Natural killer cell (primary cell): ENCODE measurements around the gene P2RX3. TPM values are rescaled to one million over a fixed set of nuclear protein-coding genes. Genes with fewer than 3 reads are reported as not detected.

ENCODE experiments used
- ATAC-seq, 3 donors: fragments of 150-1000 bp in 2 of 3; fragments of 200-7000 bp in 1 of 3; cut with Tn5 transposase; 1 replicate in 1 of 3; 2 replicates in 2 of 3; pipeline ENCODE4 v1.10.0; 2021; ENCODE audit warnings: mild to moderate bottlenecking in 2 of 3, moderate library complexity in 2 of 3
- DNase-seq, 2 donors: peaks; one replicate each; pipeline versions ENCODE4 v3.0.0 to v3.0.0-alpha.2; 2013 to 2021; ENCODE audit warnings: mixed read lengths in 1 of 2
- H3K27ac ChIP-seq: one replicate; pipeline ENCODE4 v1.5.1; 2013; ENCODE audit warnings: mild to moderate bottlenecking, low read length
- H3K27me3 ChIP-seq: one replicate; pipeline ENCODE4 v1.6.1; 2013; ENCODE audit warnings: low read length; ENCODE audit not compliant: control insufficient read depth, insufficient read depth
- H3K36me3 ChIP-seq: one replicate; pipeline ENCODE4 v1.6.1; 2013; ENCODE audit warnings: low read length; ENCODE audit not compliant: control insufficient read depth, insufficient read depth
- H3K4me1 ChIP-seq: one replicate; pipeline ENCODE4 v1.6.1; 2013; ENCODE audit warnings: low read length; ENCODE audit not compliant: control insufficient read depth, insufficient read depth
- H3K4me3 ChIP-seq: one replicate; pipeline ENCODE4 v1.5.1; 2013; ENCODE audit warnings: low read length
- H3K9me3 ChIP-seq: one replicate; pipeline ENCODE4 v1.6.1; 2013; ENCODE audit warnings: low read length; ENCODE audit not compliant: control insufficient read depth, insufficient read depth
- H3K27ac Mint-ChIP-seq, 2 donors: one replicate each; pipeline ENCODE4 v1.8.0; 2022; ENCODE audit warnings: mild to moderate bottlenecking in 2 of 2, mixed read lengths in 2 of 2, moderate library complexity in 1 of 2
- H3K27me3 Mint-ChIP-seq, 2 donors: one replicate each; pipeline ENCODE4 v1.8.0; 2022; ENCODE audit warnings: low read depth in 2 of 2, mixed read lengths in 2 of 2
- H3K36me3 Mint-ChIP-seq: one replicate; pipeline ENCODE4 v1.8.0; 2022; ENCODE audit warnings: mixed read lengths
- H3K4me1 Mint-ChIP-seq, 2 donors: one replicate each; pipeline ENCODE4 v1.8.0; 2022; ENCODE audit warnings: mixed read lengths in 2 of 2
- H3K4me3 Mint-ChIP-seq: one replicate; pipeline ENCODE4 v1.8.0; 2022; ENCODE audit warnings: mild to moderate bottlenecking, moderate library complexity, mixed read lengths
- H3K9me3 Mint-ChIP-seq, 2 donors: one replicate each; pipeline ENCODE4 v1.8.0; 2022; ENCODE audit warnings: mixed read lengths in 2 of 2
- CTCF ChIP-seq: fragments of 200-600 bp; IDR thresholded peaks from one replicate; pipeline ENCODE4 v1.8.0; 2022; ENCODE audit warnings: antibody characterized with exemption
- WGBS: methylation state at CpG from one replicate; pipeline ENCODE4 v1.1.7; 2013; ENCODE audit warnings: missing lambda C conversion rate; ENCODE audit not compliant: insufficient coverage; 5-methylcytosine and 5-hydroxymethylcytosine counted together
- intact Hi-C: fragments of 100-400 bp; cut with micrococcal nuclease; formaldehyde crosslinking; loops from one replicate; pipeline ENCODE4 v1.14.2; 2022
- total RNA-seq, 4 donors: library from RNA; stranded (reverse); fragments of 120-200 nt in 1 of 4; gene quantifications; one replicate each; pipeline versions ENCODE4 v1.2.3 to v1.2.4, GENCODE V29; 2013 to 2022

P2RX3 gene
- total RNA-seq, 3 donors from 2014 or later (not counting 1 experiment from before 2014, with no cell fraction given): not detected

DNA sequence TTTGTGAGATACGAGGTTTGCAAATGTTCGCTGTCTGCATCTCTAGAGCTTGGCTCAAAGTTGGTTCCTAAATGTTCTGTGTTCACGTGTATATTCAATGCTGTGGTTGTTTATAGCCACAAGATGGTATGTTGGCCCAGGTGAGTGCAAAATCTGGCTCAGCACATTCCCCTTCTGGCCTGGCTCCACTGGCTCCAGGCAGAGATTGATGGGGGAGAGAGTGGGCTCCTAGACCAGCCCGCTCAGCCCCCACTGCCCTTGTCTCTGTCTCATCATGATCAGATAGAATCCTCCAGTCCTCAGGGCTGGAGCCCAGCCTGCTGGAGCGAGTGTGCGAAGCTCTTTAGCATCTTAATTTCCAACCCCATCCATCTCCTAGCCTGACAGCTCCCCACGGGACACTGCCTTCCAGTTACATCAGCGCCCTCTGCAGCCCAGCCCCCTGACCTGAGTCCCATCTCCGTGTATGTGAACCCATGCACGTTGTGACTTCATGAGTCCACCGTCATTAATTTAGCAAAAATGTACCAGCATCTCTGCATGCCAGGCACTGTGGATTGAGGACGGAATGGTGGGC, 2.0 kb downstream of the P2RX3 start:
- H3K9me3 ChIP-seq: no peaks in the 10 kb centered on the region
- intact Hi-C loops: no loop called here
- Mint-ChIP-seq H3K4me3 (no peak overlapping the region), H3K27me3 (peaks cover 0 to 13% of the 10 kb centered on the region in 2 donors), H3K36me3 (no peaks in the 10 kb centered on the region), H3K9me3 (no peaks in the 10 kb centered on the region), H3K27ac (no peak overlapping the region), H3K4me1 (peaks cover 27% of the 10 kb centered on the region in 2 donors)
- WGBS: 62% methylated on average over 12 of the region's 12 CpGs
- H3K27ac ChIP-seq: no peak overlapping the region
- ATAC-seq: no peak
- H3K4me3 ChIP-seq: no peak overlapping the region
- peaks cover 21% of the 10 kb centered on the region for H3K4me1 ChIP-seq
- H3K27me3 ChIP-seq: no peaks in the 10 kb centered on the region
- no peaks in the 10 kb centered on the region for H3K36me3 ChIP-seq
- no peak for DNase-seq
- no peak for TF ChIP-seq CTCF

GRCh38 chr11:57341250-57341808, 3.2 kb downstream of the P2RX3 start:
- Histone ChIP-seq H3K9me3 (no peaks in the 10 kb centered on the region), H3K4me3 (no peak overlapping the region), H3K36me3 (no peaks in the 10 kb centered on the region), H3K27ac (no peak overlapping the region), H3K27me3 (no peaks in the 10 kb centered on the region), H3K4me1 (peaks cover 15% of the 10 kb centered on the region)
- H3K36me3 Mint-ChIP-seq: no peaks in the 10 kb centered on the region
- DNase-seq (no peak), ATAC-seq (peak; percentile 27 to 65 (median 33))
- intact Hi-C loops: no loop called here
- H3K4me3 Mint-ChIP-seq: no peak overlapping the region
- H3K27me3 Mint-ChIP-seq: peaks cover 0 to 13% of the 10 kb centered on the region in 2 donors
- peak overlapping the region in 1 of 2 donors; percentile 2 for H3K27ac Mint-ChIP-seq
- H3K9me3 Mint-ChIP-seq: no peaks in the 10 kb centered on the region
- WGBS: 57% methylated on average over 5 of the region's 6 CpGs
- no peak for TF ChIP-seq CTCF
- peaks cover 25 to 26% of the 10 kb centered on the region in 2 donors for H3K4me1 Mint-ChIP-seq

DNA sequence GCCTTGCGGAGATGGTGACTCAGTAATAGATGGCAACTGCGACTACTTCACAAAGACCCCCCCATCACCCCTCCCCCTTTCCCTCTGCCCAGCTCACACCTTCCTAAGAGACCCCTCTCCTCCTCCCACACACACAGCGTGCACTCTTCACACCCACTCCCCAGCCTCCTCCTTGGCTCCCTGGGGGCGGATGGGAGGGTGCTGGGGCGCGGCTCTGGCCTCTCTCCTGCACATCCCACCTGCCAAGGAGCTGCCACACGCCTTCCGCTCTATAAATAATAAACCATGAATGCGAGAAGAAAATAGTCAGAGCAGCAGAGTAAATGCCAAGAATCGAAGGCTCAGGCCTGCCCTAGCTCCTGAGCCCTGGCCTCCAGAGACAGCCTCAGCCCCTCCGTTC, 4.5 kb downstream of the P2RX3 start:
- Histone ChIP-seq H3K27ac (no peak overlapping the region), H3K36me3 (no peaks in the 10 kb centered on the region), H3K4me3 (no peak overlapping the region), H3K9me3 (no peaks in the 10 kb centered on the region), H3K4me1 (peaks cover 12% of the 10 kb centered on the region), H3K27me3 (no peaks in the 10 kb centered on the region)
- DNase-seq (no peak), ATAC-seq (no peak)
- Mint-ChIP-seq H3K9me3 (no peaks in the 10 kb centered on the region), H3K27ac (no peak overlapping the region), H3K27me3 (peaks cover 0 to 13% of the 10 kb centered on the region in 2 donors), H3K4me3 (no peak overlapping the region), H3K4me1 (peaks cover 21 to 23% of the 10 kb centered on the region in 2 donors), H3K36me3 (no peaks in the 10 kb centered on the region)
- no peak for TF ChIP-seq CTCF
- 90% methylated on average over 11 of the region's 11 CpGs for WGBS
- intact Hi-C loops: no loop called here
